WI38 (cell line): Measurements from ENCODE around the gene MAPK1IP1L.
"Not testable (repeated sequence)": the region's sequence is repeated elsewhere in the genome, so short reads cannot be mapped to it uniquely, and the experiment has no call there.

ENCODE experiments used
- H3K4me3 ChIP-seq: 2 replicates; pipeline ENCODE4 v1.5.1; 2011; ENCODE audit warnings: low read depth, mild to moderate bottlenecking, control low read depth, low read length
- CTCF ChIP-seq: IDR thresholded peaks from 2 replicates; pipeline ENCODE4 v1.5.1; 2012; ENCODE audit warnings: low read depth, mild to moderate bottlenecking, control low read depth, low read length

Gene MAPK1IP1L

GRCh38 chr14:55070981-55071411 is 19.5 kb downstream of the MAPK1IP1L start:
- no peak overlapping the region for H3K4me3 ChIP-seq
- TF ChIP-seq CTCF = no peak

GRCh38 chr14:55071870-55072640 is 20.6 kb downstream of the MAPK1IP1L start:
- TF ChIP-seq CTCF = no peak
- no peak overlapping the region for H3K4me3 ChIP-seq

GRCh38 chr14:55073856-55074255 is 22.4 kb downstream of the MAPK1IP1L start:
- no peak for TF ChIP-seq CTCF
- H3K4me3 ChIP-seq = no peak overlapping the region

- no peak for TF ChIP-seq CTCF
- no peak overlapping the region for H3K4me3 ChIP-seq
Observed at GRCh38 chr14:55074662-55075061, 23.2 kb downstream of the MAPK1IP1L start.

- no peak overlapping the region for H3K4me3 ChIP-seq
- TF ChIP-seq CTCF = no peak
Observed at GRCh38 chr14:55075628-55076175, 24.3 kb downstream of the MAPK1IP1L start.

GRCh38 chr14:55077170-55078151 is 26.0 kb downstream of the MAPK1IP1L start:
- no peak for TF ChIP-seq CTCF
- no peak overlapping the region for H3K4me3 ChIP-seq

- H3K4me3 ChIP-seq = not testable (repeated sequence)
Observed at GRCh38 chr14:55079961-55080360, 28.5 kb downstream of the MAPK1IP1L start.
